CD4-positive, alpha-beta T cell treated with Interleukin-17A for 1 hour (primary cell): ENCODE measurements around the gene KRTAP3-3.
"Not testable (repeated sequence)": the region's sequence is repeated elsewhere in the genome, so short reads cannot be mapped to it uniquely, and the experiment has no call there.

Experiments
- DNase-seq: peaks from one replicate; pipeline ENCODE4 v3.0.0-alpha.2; 2020

KRTAP3-3 gene

DNA sequence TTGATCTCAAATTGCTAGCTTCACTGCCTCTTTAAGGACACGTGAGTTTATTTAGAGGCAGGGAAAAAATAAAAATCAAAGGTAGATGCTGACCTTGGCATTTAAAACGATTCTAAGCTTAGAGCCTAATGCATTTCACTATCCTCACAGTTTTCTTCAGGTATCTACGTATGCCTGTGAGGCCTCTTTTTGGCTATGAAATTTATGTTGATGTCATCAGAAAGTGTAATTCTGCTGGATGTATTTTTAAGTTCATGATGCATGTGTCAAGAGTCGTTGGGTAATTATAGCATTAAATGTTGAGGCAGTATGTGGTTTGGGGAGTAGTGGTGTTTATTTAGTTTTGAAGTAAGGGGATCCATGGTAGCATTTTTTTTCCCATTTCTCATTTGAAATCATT is 10.0 kb upstream of the KRTAP3-3 start:
- no peak for DNase-seq

DNA sequence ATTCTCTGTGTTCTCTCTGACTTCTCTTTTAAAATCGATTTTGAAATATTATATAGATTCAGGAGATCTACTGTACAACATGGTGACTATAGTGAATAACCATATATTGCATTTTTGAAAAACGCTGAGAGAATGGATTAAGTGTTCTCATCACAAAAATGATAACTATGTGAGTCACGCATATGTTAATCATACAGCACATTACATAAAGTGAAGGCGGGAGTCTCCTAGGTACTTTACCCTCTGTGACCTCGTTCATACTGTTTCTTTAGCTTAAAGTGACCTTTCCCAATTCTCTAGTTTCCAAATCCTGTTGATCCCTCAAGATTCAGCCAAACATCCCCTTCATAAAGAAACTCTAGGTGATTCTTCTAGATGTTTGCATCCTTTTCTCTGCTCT is 8.8 kb upstream of the KRTAP3-3 start:
- DNase-seq: no peak

DNA sequence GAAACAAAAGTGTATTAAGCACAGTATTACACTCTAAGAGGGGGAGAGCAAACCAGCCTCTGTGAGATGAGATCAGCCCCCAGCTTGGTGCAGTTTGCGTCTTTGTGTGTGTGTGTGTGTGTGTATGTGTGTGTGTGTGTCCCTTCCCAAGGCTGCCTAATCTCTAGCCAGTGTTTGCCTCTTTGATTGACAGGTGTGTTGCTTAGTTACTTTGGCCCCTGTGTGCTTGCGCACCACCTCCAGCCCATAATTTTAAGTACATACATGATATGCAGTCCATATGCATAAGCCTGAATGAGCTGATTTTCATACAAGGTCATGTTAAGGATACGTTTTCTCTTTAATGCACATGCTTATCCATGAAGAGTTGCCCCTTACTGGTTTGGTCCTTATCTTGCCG is 7.8 kb upstream of the KRTAP3-3 start:
- no peak for DNase-seq

DNA sequence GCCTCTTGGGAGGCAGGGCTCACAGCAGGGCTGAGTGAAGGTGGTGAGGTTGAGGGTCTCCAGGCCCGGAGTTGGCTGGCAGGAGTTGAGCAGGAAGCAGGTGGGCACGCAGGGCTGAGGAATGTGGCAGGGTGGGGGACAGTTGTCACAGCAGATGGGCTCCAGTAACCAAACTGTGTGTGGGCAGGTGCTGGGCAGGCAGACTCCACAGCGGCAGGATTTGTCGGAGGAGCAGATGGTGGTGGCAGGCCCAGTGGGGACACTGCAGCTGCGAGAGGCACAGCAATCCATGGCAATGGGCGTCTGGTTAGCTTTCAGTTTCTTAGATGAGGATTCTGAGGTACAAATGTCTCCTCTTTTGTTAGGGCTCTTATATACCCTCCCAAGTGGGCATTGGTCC is 5.6 kb upstream of the KRTAP3-3 start, which contains the start of gene KRTAP3-2:
Gene KRTAP3-2, minus strand, starts transcription at position 344 of the 400 bp plus-strand sequence. Its CDS starts 53 bp downstream, at position 291.
- DNase-seq: not testable (repeated sequence)

DNA sequence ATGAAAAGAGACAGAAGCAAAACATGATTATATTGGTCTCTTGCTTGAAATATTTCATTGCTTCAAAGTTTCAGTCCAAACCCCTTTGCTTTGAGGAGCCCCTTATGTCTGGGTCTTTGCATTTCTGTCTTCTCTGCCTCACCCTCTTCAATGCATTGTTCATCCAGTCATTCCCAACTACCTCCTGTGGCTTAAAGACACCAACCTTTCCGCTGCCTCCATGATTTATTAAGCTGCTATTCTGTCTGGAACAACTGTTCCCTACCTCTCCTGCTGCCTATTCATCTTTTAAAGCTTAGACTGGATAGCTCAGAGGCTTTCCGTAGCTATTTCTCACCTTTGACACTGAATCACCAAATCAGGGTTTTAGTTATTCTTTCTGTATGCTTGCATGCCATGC is 3.4 kb upstream of the KRTAP3-3 start:
- DNase-seq: no peak

DNA sequence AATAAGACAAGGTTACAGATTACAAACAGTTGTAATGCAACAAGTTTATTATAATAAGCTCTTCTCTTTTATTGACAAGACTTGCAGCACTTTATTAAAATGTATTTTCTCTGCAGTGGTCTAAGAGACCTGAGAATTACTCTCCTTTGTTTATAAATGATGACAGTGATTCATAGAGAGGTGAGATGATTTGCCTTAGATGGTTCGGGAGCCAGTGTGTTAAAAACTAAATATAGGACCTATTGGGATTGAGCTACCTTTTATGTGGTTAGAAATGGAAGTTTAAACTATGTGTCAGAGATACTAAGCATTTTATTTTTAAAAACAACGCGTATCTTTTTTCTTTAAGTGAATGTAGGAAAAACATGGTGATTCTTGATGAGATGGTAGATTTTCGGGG is 2.9 kb upstream of the KRTAP3-3 start:
- no peak for DNase-seq

DNA sequence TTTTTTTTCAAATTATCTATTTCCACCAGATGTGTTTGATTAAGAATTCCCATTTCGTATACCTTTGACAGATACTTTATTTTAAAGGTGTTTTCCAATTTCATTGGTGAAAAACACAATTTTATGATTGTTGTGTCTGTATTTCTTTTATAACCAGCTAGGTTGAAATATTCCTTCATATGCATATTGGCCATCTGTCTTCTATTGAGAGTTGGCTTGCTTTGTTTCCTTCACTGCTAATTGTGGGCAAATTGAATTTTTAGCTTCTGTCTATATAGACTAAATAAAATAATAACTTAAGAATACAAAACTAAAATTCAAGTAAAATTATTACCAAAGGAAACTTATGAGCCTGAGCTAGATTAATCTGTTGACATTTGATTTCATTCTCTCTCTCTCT is 1.2 kb upstream of the KRTAP3-3 start:
- DNase-seq: no peak

DNA sequence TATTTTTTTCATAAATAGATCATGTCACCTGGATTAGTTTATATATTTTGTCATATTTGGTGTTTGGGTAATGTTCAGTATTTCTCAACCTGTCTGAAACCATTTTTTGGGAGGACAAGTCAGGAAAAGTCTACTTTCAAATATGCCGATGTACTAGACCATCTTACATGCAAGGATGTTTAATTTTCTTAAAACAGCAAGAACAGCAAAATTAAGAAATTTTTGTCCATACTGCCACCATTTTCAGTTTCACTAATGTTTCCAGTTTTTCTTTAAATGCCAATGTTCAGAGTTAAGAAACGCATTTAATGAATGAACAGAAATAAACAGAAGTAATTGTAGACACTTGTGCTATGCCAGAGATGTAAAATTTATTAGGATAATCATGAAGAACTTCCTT is 880 bp downstream of the KRTAP3-3 start:
- no peak for DNase-seq

DNA sequence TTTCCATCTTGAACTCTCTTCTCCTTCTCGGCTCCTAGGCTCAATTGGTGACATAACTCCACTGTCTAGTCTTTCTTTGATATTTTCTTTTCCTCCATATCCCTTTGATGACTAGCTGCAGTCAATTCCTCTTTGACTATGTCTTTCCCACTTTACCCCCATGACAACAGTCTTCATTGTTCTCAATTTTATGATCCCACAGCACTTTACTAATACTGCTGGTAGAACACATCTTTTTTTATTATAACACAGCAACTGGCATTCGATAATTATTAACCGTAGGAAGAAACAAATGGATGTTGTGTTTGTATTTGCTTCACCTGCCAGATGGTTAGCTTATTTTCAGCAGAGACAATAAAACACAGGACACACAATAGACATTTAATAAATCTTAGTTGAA is 1.3 kb downstream of the KRTAP3-3 start:
- no peak for DNase-seq

DNA sequence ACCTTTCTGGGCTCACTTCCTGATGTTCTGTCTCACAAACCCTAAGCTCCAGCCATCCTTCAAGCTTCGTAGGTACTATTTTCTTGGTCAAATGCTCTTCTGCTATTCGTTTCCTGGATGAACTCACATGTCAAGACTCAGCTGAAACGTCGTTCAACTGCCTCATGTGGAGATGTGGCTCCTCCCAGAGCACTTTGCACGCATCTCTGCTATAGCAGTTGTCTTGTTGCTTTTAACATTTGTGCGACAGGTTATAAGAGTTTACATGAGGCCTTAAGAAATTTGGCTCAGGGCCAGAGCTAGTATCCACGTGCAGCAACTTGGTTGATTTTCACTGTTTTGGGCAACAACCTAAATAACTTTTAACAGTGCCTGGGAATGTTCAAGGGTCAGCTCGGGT is 7.0 kb downstream of the KRTAP3-3 start:
- DNase-seq: no peak

DNA sequence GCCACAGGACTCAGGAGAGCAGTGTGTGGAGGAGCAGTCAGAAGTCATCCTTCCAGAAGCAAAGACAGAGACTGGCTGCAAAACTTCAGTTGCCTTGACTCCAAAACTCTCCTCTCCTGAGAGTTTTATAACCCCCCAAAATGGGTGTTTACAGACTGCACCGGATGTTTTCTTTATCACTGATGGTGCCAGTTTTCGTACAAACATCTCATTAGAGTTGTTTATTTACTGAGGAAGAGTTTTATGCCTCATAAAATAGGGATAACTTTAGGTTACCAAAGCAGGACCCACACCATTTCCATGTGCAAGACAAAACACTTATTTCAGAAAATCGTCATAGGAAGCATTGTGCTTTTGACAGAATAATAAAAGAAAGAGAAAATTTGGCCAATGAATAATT is 9.7 kb downstream of the KRTAP3-3 start, which contains the start of gene KRT40:
Gene KRT40, minus strand, starts transcription at position 101 of the 400 bp plus-strand sequence. Its CDS starts 53 bp downstream, at position 48.
- no peak for DNase-seq

DNA sequence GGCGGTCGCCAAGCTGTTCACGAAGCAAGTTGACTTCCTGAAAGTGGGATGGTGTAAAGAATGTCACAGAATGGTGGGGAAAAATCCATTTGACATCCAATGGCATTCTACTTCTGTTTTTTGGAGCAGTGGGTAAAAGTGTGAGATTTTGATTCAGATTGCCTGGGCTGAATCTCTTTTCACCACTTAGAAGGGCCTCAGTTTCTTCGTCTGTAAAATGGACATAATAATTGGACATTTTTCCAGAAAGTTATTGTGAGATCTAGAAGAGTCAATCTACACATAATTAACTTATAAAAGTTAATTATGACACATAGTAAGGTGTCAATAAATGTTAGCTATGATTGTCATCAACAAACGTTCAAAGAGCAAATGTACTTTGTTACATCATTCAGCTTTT is 12.8 kb downstream of the KRTAP3-3 start:
- DNase-seq: no peak

DNA sequence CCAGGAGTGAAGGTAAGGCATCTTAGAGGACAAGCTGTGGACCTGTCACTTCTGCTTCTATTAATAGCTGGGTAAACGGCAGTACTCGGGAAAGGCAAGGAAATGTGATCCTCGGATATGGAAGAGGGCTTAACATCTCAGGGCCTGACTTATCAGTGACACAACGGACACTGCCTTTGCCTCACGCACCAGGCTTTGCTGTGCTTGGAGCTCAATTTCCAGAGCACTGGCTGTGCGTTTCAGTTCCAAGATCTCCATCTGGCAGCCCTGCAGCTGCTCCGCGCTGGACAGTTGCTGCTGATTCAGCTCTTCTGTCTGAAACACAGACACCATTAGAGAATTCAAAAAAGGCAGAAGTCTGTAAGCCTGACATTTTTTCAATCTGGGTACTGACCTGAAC is 13.4 kb downstream of the KRTAP3-3 start:
- no peak for DNase-seq

DNA sequence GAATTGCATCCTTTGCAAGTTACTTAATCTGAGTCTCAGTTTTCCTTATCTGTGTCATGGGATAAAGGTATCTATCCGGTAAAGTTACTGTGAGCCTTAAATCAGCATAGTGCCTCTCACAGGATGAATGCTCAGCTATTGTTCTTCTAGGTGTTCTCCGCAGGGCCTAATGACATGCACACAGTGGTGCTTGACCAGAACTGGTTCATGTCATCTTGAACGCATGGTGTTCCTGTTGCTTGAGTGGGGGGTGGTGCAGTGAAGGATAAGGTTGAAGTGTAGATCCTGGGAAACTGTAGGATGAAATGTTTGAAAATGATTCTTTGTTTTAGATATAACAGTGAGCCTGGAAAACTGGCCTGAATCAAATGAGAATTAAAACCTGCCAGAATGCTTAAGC is 13.8 kb downstream of the KRTAP3-3 start:
- no peak for DNase-seq

DNA sequence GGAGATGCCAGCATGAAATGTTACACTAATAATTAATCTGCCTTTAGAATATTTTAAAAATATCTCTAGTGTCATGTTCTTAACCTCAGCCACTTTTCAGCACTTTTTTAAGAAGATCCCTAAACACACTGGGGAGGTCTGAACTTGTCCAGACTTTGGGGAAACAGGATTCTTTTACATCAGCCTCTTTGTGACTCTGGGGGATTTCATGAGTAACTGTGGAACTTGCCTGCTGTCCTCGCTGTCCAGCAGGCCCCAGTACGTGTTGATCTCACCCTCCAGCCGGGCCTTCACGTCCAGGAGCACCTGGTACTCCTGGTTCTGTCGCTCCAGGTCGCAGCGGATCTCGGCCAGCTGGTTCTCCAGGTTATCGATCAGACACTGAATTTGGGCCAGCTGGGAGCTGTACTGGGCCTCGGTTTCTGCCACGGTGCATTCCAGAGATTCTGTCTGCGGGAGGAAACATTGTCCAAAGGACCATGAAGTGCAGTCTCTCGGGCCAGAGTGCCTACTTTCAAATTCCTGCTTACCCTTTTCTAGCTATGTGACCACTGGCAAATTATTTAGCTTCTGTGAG is 15.3 kb downstream of the KRTAP3-3 start:
- DNase-seq: no peak

DNA sequence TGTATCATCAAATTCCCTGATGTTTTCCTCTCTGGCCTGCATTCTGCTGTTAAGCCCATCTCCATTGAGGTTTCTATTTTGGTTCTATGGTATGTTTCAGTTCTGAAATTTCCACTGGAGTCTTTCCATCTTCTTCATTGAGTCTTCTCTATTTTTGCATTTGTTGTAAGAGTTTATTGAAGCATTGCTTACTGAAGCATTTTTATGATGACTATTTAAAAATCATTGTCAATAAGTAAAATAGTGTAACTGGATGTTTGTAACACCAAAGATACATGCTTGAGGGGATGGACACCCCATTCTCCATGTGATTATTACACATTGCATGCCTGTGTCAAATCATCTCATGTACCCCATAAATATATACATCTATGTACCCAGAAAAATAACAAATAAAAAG is 18.4 kb downstream of the KRTAP3-3 start:
- DNase-seq: no peak

DNA sequence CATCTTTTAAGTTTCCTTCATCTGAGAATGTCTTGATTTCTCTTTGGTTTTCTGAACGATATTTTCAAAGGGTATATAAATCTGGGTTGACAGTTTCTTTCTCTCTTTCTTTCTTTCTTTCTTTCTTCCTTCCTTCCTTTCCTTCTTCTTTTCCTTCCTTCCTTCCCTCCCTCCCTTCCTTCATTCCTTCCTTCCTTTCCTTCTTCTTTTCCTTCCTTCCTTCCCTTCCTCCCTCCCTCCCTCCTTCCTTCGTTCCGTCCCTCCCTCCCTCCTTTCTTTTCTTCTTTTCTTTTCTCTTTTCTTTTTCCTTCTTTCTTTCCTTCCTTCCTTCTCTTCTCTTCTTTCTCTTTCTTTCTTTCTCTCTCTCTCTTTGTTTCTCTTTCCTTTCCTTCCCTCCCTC is 19.6 kb downstream of the KRTAP3-3 start:
- no peak for DNase-seq

DNA sequence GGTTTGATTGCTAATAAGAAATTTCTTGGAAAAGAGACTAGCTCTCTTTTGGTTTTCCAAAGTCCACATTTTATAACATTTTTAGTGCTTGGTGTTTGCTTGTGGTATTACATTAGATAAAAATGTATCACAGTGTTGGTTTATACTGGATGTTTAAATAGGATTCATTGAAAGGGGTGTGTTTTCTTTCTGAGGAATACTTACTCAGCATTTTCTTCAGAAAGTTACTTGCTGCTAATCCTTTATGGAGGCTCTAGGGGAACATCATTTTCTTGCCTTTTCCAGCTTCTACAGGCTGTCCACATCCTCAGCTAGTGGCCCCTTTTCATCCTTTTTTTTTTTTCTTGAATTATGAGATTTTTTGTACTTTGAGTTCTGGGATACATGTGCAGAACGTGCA is 26.4 kb downstream of the KRTAP3-3 start:
- DNase-seq: no peak

DNA sequence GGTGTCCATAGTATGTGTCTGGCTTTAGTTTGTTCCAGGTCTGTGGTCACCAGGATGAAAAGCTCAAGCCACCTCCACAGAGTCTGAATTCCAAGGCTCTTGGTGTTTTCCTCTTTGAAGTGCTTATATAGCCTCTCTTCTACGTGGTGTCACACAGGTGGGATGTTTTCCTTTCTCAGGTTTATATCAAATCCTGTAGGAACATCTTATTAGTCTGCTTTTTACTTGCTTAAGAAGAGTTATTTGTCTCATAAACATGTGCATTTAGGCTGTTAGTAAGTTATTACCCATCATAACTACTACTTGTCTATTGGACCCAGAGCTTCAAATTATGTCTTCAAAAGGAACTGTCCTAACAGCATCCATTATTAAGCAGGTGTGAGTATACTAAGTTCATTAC is 27.1 kb downstream of the KRTAP3-3 start, which contains the start of gene KRT39:
Gene KRT39, minus strand, starts transcription at position 101 of the 400 bp plus-strand sequence. Its CDS starts 92 bp downstream, at position 9.
- DNase-seq: no peak

DNA sequence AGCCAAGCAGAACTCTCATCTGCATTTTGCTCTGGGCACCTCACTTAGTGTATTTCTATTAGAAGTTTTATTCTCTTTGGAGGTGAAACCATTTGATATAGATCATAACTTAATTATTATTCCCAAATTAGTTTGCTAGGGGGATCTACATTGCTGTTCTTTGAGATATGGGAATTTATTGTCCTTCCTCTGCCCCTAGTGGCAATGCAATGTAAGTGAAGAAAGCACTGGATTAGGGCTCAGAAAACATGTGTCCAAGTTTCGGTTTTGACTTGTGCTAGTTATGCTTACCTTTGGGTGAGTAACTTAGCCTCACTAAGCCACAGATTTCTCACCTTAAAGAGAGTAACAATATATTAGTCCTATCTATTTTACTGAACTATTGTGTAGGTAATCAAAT is 30.1 kb downstream of the KRTAP3-3 start:
- DNase-seq: peak; percentile 34

DNA sequence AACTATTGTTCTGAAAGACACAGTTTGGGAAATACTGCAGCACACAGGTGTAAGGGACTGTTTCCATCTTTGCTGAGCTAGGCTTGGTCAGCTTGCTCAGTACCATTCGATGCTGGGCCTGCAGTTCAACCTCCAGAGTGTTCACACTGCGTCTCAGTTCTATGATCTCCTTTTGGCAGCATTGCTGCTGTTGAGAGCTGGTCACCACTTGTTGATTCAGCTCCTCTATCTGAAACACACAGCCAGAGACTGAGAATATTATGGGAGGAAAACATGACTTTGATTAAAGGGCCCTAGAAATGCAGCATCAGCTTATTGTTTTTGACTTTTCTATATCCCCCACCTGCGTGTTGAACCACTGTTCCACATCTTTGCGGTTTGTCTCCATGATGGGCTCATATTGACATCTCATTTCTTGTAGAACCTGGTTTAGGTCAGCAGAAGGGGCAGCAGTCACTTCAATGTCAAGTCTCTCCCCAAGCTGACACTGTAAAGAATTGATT is 31.9 kb downstream of the KRTAP3-3 start:
- no peak for DNase-seq

DNA sequence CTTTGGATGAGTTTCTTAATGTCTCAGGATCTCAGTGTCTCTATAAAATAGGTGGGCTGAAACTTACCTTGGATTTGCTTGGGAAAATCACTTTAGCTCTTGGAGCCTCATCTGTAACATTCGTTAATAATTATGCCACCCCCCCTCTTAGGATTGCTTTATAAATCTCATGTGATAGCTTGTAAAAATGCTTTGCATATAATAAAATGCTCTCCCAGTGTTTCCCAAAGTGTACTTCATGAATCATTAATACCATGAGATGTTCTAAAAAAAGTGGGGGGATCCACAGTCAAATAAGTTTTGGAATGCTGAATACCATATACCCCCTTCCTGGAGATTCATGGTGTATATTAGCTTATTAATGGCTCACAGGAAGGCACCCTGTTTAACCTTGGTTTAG is 32.4 kb downstream of the KRTAP3-3 start:
- DNase-seq: no peak

DNA sequence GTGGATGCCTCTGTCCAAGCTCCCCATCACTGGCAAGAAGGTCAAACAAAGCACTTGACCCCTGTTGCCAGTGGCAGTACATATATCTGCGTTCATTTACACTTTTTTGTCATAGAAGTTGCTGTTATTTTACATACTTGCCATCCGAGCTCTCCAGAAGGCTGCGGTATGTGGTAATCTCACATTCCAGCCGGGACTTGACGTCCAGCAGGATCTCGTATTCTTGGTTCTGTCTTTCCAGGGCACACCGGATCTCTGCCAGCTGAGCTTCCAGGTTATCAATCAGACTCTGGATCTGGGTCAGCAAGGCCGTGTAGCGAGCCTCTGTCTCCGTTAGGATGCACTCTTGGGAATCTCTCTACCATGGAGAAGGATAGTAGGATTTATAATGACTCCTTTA is 33.8 kb downstream of the KRTAP3-3 start:
- no peak for DNase-seq

DNA sequence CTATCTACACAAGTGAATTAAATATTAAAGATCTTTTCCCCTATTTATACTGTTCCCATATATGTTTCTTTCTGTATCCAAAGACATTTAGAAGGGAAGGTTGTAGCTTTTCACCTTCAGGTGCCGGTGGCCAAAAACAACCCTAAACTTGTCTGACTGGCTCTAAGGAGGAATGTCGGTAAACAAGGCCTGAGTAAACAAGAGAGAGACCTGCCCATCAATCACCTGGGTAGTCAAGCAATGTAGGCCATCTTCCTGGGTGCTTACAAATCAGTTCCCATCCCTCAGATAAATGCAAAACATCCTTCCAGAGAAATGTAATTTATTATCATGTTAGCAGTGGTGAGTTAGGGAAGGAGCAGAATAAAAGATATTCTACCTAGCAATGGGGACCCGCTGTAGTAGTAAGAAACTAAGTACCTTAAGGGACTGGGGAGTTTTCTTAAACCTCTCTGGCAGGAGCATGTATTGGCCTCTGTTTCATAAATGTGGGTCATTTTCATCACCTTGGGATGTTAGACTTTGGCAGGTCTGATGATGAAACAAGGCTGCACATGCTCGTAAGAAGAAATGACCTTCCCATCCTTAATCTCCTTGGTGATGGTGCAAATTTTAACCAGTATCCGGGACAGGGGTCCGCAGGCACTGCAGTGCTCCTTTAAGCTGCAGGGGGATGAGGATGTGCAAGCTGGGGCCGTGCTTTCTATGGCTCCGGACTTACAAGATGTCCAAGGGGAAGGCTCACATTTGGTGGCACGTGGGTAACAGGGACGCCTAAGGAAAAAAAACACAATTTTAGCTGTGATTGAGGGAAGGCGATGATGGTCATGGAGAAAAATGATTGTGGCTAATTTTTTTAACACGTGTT is 35.6 kb downstream of the KRTAP3-3 start:
- no peak for DNase-seq
